Tibial nerve (tissue), 4 donors: ENCODE results near the gene NID1.

Experiments
- EP300 ChIP-seq, 2 donors: sonication (generic); formaldehyde crosslinking; IDR thresholded peaks; one replicate each; pipeline ENCODE4 v1.6.1; 2017; ENCODE audit warnings: antibody characterized with exemption in 2 of 2, mild to moderate bottlenecking in 1 of 2
- POLR2A ChIP-seq, 2 donors: fragments of 450-650 bp; IDR thresholded peaks; one replicate each; pipeline ENCODE4 v1.6.1; 2017; ENCODE audit warnings: antibody characterized with exemption in 2 of 2, mild to moderate bottlenecking in 2 of 2, moderate library complexity in 2 of 2
- TF ChIP-seq, protein P1 (sequence below), 5 experiments: fragments of 200-600 bp in 3 of 5; fragments of 450-650 bp in 2 of 5; sonication (generic) in 3 of 5; IDR thresholded peaks; one replicate each; pipeline ENCODE4 v1.5.1; 2016 to 2019; ENCODE audit warnings: antibody characterized with exemption in 5 of 5, mild to moderate bottlenecking in 3 of 5, moderate library complexity in 2 of 5

DNA sequence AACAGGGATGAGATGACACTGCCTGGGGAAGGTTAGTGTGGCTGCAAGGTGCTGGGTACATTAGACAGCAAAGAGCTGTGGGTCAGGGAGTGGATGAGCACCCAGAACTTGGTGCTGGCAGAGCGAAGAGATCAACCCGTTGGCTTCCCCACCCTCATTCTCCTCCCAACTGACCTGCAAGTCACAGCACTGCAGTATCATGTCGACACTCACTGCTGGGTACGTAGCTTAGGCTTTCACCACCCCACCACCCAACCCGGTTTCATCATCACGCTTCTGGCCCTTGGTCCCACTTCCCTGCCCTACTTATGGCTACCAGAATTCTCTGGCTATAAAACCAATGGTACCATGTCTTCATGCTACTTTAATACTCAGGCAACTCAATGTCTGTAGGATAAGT, 124.6 kb downstream of the NID1 start:
- TF ChIP-seq, protein P1, sequence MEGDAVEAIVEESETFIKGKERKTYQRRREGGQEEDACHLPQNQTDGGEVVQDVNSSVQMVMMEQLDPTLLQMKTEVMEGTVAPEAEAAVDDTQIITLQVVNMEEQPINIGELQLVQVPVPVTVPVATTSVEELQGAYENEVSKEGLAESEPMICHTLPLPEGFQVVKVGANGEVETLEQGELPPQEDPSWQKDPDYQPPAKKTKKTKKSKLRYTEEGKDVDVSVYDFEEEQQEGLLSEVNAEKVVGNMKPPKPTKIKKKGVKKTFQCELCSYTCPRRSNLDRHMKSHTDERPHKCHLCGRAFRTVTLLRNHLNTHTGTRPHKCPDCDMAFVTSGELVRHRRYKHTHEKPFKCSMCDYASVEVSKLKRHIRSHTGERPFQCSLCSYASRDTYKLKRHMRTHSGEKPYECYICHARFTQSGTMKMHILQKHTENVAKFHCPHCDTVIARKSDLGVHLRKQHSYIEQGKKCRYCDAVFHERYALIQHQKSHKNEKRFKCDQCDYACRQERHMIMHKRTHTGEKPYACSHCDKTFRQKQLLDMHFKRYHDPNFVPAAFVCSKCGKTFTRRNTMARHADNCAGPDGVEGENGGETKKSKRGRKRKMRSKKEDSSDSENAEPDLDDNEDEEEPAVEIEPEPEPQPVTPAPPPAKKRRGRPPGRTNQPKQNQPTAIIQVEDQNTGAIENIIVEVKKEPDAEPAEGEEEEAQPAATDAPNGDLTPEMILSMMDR (IDR thresholded peaks at IDR 0.05), result no peak
- no peak for TF ChIP-seq POLR2A (IDR thresholded peaks at IDR 0.05)
- TF ChIP-seq EP300 (IDR thresholded peaks at IDR 0.05), result no peak
